ENCODE results near the gene SPP1.
"Not testable (repeated sequence)": the region's sequence is repeated elsewhere in the genome, so short reads cannot be mapped to it uniquely, and the experiment has no call there.

Gene SPP1

GRCh38 chr4:88025868-88026661 is 50.6 kb downstream of the SPP1 start:
- not testable (repeated sequence) for DNase-seq (ENCODE audit: low read depth in 2 of 2)

GRCh38 chr4:88027611-88028608 is 52.4 kb downstream of the SPP1 start:
- DNase-seq (ENCODE audit: low read depth in 2 of 2): peak; percentile 64 to 69

- DNase-seq (ENCODE audit: low read depth in 2 of 2): no peak
These were observed 53.4 kb downstream of the SPP1 start for GRCh38 chr4:88028946-88029345.

- no peak for DNase-seq (ENCODE audit: low read depth in 2 of 2)
These were observed 54.0 kb downstream of the SPP1 start for GRCh38 chr4:88029556-88029955.

GRCh38 chr4:88030565-88031310 is 55.2 kb downstream of the SPP1 start:
- no peak for DNase-seq (ENCODE audit: low read depth in 2 of 2)
